Measurements from ENCODE around the gene HNRNPC.

Gene HNRNPC

DNA sequence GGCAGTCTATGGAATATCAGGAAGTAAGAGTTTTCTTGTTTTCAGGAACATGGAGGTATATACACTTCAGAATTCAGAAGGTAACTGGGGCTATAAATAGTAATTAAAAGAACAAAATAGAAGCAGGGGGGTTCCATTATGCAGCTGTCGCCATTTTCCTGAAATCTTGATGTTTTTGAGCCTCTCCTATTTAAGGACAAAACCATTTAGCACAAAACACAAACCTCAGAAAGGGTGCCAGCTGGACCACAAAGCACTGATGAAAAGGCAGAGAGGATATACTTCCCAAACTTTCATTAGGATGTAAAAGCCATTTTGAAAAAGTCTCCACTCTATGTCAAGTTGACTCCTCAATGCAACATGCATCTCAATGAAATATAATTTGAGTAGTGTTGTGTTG, 59.2 kb downstream of the HNRNPC start:
- DNase-seq (ENCODE audit: low spot score), result no peak

DNA sequence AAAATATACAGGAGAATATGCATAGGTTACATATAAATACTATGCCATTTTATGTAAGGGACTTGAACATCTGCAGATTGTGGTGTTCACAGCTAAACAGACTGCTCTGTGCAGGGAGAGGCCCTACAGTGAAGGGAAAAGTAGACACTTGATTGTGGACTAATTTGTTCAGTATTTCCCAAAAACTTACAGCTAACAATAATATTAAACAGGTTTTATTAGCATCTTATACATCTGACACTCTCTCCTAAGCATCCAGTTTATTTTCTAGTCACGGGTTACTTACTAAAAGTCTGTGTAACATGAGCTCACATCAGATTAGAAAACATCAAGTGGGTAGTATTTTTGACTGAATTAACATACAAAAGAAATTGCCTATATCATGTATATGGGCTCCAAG, 60.1 kb downstream of the HNRNPC start:
- DNase-seq (ENCODE audit: low spot score), result no peak

DNA sequence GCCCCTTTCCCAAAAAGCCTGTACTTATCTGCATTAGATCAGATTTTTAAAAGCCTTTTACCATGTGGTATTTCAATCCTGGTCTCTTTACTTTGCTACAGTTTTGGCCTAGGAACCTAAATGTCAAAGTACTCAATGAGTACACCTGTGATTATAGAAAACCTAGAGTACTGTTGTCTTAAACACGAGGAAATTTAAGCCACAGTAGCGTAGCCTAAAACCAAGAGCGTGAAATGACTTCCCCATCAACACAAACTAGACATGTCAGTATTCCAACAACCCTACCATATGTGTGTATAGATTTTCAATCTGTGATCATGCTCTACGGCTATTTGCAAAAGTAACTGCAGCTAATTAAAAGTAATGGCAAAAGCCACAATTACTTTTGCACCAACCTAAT, 60.7 kb downstream of the HNRNPC start:
- no peak for DNase-seq (ENCODE audit: low spot score)

DNA sequence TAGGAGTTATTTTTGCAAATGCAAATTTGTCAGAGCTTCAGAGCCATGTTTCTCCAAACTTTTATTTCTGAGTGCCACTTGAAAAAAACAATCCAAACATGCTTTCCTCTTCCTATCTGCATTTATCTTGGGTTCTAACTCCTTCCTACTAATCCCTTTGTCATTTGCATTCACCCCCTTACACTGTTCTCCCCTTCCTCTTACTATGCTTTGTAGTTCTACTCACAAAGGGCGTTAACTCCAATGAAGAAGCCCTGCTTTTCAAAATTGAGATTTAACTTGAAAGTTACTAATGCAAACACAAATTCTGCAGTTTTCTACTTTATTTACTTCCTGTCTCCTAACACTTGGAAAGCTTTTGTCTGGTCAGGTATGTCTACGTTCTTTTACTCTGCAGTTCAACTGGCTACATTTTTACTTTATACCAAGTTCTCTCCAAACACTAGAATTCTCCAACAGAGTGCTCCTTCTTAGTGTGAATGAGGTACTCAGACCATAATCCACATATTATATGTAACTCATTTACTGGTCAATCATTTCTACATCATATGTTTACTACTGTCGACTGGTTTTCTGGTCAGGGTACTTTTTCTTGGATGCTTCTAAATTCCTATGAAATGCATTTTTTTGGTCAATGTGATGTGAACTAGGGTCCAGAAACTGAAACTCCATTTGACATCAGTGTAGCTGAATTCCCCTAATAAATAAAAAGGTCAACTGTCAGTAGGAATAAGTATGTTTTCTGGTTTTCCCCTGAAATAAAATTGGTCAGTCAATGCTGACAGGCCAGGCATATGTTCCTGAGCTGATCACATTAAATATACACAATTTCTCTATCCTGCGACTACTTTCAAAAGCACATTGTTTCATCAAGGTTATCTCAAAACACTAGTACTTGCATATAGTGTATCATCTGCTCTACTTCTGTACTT, 62.2 kb downstream of the HNRNPC start:
- DNase-seq (ENCODE audit: low spot score), result no peak

DNA sequence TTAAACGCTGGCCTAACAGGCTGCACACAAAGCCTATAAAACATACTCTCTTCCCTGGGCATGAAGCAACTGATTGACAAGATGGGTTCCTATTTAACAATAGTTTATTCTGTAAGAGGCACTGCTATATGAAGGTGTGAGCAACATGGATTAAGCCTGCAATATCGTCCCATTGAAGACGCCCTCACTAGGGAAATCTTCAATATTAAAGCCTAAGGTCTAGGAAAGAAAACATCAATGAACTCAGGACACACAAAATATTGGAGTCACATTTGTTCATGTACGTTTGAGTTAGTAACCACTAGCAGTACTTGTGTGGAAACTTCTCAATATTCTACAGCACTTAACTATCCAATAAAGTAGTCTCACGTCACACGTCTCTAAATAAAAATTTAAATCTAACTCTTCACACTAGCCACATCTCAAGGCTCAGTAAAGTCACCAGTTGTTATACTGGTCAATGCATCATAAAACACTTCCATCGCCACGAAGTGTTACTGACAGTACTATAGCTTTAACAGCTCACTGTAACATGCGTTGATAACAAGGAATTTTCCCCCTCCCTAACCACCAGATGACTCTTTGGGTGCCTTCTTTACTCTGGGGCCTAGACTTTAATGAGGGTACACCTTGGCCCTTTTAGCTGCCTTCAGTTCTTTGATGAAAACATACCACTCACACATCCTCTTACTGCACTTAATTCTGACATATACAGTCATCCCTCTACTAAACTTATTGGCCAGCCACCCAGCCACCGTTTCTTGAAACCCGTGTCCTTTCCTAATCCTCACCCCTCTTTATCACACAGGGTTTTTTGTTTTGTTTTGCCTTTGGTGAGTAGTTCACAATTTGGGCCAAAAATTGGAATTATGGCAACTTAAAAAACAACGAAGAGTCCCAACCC, 63.3 kb downstream of the HNRNPC start:
- no peak for DNase-seq (ENCODE audit: low spot score)

DNA sequence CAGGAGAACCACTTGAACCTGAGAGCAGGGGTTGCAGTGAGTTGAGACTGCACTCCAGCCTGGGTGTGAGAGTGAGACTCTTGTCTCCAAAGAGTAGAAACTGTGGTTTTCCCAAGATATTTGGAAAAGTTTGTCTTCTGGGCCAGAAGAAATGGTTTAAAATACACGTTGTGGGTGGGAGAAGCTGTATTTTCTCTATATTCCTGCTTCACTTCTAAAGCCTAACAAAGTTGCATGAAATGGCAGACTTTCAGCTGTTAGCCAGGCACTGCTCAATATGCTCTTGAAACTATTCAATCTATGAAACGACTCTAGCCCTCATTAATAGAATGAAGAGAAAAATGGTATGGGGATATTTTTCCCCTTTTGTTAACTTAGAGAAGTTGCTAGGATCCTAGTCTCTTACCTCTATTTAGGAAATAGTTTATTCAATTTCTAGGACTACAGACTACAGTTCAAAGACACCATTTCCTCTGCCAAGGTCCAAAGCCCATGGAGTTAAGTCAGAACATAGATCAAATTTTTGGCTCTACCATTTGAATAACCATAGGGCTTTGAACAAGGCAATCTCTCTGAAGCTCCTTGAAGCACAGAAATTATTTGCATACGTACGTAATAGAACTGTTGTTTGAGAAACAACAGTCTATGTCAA, 64.1 kb downstream of the HNRNPC start:
- DNase-seq (ENCODE audit: low spot score), result no peak

DNA sequence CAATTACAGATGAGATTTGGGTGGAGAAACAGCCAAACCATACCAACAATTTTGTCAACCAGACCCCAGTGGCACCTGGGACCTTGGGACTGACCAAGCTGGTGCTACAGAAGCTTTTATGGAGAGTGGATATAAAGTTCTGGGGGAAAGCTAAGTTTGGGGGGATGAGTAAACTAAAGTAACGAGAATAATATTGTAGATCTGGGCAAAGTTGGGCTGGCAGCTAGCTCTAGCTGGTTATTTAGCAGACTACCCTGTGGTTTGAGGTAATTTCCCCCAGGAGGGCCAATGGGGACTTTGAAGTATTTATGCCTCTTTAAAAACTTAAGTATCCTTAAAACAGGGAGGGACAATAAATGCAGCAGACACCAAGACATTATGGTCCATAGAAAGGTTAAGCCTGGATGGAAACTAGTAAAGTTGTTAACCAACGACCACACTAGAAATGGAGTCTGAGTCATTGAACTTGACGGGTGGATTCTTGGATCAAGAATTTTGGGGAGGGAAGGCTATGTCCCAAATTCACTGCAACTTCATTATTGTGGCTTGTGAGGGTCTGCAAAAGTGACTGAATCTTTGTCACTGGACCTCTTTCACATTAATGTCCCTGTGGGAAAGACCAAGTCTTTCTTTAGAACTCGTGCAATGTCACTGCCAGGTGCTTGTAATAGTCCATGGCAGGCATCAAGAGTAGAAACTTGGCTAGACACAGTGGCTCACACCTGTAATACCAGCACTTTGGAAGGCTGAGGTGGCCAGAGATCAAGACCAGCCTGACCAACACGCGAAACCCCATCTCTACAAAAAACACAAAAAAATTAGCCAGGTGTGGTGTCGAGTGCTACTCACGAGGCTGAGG, 64.8 kb downstream of the HNRNPC start:
- DNase-seq (ENCODE audit: low spot score), result no peak

DNA sequence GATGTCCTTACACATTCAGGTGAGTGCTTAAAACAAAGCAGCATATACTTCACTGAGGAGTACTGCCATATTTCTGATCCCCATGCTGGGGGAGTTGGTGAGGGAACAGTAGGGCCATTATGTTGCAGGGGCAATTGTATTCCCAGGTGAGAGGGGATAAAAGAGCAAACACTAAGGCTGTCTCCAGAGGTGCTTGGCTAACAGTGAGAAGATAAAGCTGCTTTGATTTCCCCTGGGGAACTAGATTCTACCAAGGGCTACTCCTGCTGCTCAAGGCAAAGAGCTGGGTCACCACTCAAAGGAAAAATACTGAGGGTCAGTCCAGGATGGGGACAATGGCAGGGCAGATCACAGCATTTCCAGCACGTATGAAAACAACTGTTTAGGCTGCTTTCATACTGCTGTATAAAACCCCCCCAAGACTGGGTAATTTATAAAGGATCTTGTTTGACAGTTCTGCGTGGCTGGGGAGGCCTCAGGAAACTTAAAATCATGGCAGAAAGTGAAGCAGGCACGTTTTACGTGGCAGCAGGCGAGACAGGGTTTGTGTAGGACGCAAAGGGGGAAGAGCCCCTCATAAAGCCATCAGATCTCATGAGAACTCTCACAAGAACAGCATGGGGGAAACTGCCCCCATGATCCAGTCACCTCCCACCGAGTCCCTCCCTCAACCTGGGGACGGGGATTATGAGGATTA, 65.6 kb downstream of the HNRNPC start:
- DNase-seq (ENCODE audit: low spot score), result no peak

DNA sequence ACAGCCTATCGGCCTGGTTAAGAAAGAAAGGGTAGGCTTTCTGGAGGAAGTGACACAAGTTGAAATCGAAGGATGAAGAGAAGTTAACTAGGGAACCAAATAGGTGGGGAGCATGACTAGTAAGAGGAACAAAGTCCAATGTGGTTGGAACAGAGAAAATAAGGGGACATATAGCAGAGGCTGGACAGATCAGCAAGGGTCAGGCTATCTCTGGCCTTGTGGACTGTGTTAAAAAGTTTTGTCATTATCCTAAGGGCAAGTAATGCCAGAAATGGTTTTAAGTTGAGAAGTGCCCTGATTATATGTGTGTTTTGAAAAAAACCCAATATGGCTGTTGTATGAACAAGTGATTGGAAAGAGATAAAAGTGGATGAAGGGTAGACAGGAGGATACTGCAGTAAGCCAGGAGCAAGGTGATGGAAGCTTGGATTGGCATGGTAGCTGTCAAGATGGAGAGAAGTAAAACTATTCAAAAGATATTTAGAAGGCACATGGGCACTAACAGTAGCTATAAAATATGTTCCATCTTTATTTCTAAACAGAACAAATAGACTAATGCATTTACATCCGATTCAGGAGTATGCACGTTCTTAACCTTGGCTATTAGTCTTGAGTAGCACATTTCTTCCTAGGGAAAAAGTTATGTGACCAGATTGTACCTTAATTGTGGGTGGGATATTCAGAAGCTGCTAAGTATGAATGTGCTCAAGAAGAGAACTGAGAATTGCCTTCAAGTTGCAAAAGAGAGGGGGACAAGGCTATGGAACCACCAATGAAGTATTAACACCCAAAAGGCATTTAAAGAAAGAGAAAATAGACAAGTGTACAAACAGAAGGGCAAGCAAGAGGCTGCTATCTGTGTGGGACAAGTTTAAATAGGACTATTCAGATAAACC, 66.5 kb downstream of the HNRNPC start:
- DNase-seq (ENCODE audit: low spot score), result no peak

DNA sequence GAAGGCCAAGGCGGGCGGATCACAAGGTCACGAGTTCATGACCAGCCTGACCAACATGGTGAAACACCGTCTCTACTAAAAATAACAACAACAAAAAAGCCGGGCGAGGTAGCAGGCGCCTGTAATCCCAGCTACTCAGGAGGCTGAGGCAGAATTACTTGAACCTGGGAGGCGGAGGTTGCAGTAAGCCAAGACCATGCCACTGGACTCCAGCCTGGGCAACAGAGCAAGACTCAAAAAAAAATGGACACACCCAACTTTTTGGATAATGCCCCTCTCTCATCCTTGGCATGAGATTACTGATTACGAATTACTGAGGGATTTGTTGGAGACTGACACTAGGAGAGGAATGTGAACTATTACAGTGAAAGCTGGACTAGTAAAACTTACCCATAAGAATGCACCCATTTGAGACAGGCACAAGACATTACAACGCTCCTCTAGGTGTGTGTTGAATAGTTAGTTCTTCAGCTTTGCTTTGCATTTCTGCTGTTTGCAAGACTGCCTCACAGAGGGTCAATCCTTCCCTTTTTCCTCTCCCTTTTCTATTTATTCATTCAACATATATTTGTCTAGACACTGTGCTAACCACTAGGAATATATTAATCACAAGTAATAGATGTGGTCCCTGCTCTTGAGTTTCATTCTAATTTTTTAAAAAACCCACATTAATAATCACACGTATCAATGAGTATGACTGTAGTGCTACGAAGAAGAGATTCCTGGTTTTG, 67.3 kb downstream of the HNRNPC start:
- no peak for DNase-seq (ENCODE audit: low spot score)

DNA sequence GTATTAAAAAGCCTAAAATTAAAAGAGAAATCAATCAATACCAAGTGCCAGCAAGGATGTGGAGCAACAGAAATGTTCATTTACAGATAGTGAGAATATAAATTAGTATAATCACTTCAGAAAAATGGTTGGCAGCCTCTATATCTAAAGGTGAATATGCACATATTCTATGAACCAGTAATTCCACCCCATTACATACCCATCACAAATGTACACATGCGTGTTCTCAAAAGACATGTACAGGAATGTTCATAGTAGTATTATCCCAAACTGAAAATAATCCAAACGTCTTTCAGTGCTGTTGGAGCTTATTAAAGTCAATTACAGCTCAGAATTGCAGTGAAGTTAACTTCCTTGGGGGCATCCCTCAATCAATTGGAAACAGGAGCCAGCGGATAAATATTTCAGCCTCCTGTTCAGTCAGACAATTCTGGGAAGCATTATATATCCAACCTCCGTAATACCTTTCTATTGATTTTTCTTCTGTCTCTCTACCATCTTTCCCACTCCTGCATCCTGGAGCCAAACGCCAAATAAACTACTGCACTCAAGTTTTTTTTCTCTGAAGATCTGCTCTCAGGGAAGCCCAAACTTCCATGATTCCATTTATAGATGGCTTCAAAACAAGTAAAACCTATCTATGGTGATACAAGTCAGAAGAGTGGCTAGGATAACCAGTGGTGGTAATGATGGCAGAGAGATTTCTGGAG, 68.3 kb downstream of the HNRNPC start:
- no peak for DNase-seq (ENCODE audit: low spot score)

DNA sequence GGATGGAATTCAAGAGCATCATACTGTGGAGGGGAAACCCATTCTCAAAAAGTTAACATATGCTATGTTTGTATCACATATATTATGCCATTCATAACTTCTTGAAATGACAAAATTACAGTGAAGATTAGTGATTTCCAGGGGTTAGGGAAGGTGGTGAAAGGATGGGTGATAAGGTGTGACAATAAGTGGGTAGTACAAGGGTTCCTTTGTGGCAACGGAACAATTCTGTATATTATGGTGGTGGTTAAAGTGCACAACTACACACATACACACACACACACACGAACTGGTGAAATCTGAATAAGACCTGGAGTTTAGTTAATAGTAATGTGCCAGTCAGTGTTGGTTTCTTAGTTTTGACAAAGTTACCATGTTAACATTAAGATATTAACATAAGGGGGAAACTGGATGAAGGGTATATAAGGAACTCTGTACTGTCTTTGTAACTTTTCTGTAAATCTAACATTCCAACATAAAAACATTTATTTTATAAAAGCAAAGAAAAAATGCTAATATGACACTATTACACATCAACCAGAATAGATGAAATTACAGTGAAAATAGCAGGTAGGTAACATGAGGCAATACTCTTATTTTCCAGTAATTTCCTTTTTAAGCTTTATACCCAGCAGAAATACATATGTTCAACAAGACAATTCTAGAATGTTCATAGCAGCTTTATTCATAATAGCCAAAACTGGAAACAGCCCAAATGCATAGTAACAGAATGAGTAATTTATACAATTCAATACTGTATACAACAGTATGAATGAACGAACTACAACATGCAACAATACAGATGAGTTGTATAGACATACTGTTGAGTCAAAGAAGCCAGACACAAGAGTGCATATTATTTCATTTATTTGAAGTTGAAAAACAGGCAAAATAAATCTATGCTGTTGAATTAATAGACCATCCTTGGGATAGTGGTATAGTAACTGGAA, 69.4 kb downstream of the HNRNPC start:
- DNase-seq (ENCODE audit: low spot score), result no peak

DNA sequence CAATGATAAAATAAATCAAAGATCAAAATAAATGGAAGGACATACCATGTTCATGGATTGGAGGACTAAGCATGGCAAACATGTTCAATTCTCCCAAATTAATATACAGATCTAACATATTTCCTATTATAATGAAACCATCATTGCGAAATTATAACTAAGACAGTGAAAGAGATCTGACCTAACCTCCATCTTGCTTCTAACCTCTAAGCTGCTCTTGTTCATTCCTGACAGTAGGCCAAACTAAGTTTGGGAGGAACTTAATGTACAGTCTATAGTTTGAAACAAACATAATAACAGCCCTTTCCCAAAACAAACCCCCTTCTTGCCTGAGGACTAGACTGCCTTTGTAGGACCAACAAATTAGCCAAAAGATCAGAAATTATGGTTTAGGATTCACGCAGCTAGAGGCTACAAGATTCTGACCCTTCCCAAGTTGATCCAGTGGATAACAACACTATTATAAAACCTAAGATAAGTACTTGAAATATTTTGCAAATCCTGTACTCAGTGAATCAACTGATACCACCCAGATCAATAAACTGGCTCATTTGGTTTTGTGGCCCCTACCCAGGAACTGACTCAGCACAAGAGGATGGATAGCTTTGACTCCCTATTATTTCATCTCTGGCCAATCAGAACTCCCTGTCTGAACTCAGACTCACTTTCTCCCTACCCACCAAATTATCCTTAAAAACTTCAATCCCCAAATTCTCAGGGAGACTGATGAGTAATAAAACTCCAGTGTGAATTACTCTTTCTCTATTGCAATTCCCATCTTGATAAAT, 71.6 kb downstream of the HNRNPC start:
- no peak for DNase-seq (ENCODE audit: low spot score)

DNA sequence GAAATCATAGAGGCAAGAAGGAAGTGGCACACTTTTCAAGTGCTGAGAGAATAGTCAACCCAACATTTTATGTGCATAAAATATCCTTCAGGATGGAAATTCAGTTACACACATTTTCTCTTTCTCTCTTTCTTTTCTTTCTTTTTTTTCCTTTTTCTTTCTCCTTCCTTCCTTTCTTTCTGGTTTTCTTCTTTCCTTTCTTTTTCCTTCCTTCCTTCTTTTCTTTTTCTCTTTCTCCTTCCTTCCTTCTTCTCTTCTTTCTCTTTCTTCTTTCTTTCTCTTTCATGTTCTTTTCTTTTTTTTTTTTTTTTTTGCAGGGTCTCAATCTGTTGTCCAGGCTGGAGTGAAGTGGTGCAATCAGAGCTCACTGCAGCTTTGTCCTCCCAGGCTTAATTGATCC, 74.6 kb downstream of the HNRNPC start:
- DNase-seq (ENCODE audit: low spot score), result no peak

DNA sequence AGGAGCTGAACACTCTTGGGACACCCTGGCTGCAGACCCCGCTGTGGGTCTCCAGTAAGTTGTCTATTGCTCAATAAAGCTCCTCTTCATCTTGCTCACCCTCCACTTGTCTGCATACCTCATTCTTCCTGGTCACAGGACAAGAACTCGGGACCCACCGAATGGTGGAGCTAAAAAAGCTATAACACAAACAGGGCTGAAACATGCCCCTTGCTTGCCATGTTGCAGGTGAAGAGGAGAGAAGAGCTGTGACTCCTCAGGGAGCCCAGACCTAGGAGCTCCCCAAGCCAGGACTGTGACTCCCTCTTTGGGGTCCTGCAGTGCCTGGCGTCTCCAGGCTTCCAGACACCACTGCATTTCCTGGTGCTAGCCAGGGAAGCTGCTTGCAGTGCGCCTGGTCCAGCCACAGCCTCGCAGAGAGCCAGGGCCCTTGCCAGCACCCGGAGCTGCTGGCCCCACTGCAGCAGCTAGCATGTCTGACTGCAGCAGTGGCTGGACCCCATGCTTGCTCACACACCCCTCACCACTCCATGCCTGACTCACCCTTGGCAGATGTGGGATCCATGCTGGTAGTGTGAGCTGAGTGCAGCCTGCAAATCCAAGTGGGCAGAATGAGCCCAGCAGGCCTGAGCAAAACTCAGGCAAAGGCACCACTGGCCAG, 76.2 kb downstream of the HNRNPC start:
- no peak for DNase-seq (ENCODE audit: low spot score)

DNA sequence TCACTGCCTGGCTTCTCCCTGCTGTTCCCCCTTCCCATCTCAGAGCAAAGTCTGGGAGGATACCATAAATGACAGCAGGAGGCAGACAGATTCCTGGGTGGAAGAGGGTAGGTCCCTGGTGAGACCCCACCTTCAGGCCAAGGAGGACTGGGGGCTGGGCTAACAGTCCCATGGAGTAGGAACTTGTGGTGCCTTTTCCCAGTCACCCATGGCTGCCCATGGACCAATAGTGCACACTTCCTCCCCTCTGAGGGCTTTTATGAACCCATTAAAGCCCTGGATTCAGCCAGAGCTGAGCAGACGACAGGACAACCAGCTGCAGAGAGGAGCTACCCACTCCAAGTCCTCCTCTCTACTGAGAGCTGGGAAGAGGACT, 76.8 kb downstream of the HNRNPC start:
- no peak for DNase-seq (ENCODE audit: low spot score)

Data from CD4-positive, alpha-beta T cell treated with Interleukin-2 at 100 ng/mL for 4 hours (primary cell).